NCI-H446 (cell line): Measurements from ENCODE around the gene RAB3GAP1.

Source experiments
- DNase-seq, 2 experiments: peaks; one replicate each; lab custom pipeline; 2025; lab: John Stamatoyannopoulos, UW

The RAB3GAP1 gene

GRCh38 chr2:135164431-135164830 lies 112.3 kb downstream of the RAB3GAP1 start:
- no peak for DNase-seq

- no peak for DNase-seq
Measured at GRCh38 chr2:135167273-135167672, 115.2 kb downstream of the RAB3GAP1 start.

DNA sequence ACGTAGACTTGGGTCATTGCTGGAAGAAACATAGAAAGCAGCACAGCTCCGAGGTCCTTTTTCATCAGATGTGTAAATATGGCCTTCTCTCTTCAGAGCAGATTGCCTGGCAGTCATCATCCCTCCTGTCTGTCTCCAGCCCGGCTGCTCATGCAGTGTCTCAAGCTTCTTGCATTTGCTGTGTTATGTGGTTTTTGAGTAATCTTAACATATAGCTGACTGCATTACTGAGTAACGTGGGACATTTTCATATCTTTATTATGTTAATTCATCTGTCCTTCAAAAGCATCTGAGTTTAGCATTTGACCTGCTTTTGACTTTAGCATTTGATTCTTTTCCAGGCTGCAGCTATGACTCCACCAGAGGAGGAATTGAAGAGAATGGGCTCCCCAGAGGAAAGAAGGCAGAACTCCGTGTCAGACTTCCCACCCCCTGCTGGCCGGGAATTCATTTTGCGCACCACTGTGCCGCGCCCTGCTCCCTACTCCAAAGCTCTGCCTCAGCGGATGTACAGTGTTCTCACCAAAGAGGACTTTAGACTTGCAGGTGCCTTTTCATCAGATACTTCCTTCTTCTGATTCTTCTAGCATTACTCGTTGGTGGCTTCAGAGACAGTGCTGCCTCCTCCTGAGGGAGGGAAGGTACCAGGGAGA lies 116.2 kb downstream of the RAB3GAP1 start:
- DNase-seq, result no peak

- DNase-seq, result no peak
Measured at GRCh38 chr2:135169900-135170753, 118.0 kb downstream of the RAB3GAP1 start.

GRCh38 chr2:135174049-135174809 lies 122.1 kb downstream of the RAB3GAP1 start:
- DNase-seq, result no peak

GRCh38 chr2:135174810-135175093 lies 122.7 kb downstream of the RAB3GAP1 start:
- no peak for DNase-seq

DNA sequence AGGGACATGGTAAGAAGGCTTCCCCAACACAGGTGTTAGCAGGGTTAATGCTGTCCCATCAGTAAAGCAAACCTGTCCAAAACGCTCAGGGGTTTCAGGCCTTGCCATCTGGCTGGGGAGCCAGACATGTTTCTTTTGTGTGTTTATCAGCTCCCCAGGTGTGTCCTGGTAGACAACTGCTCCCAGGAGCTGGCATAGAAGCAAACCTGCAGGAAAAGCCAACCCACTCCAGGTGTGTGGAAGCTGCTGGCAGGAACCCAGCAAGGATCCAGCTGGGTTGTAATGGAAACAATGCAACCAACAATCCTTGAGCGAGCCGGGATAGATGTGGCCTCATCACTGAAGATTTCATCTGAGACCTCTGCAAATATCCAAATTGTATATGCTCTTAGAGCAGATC lies 123.1 kb downstream of the RAB3GAP1 start:
- no peak for DNase-seq

DNA sequence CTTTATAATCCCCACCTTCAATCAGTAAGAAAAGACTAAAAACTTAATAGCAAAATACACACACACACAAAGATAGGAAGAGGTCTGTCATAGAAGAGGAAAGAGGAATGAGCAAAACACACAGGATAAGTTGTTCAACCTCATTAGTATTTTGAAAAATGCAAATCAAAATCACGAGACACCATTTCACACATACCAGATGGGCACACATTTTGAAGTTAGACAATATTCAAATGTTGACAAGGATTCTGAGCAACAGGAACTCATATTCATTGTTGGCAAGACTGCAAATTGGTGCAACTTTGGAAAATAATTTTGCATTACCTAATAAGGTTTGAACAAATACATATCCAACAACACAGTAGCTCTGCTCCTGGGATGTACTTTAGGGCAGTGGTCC lies 127.6 kb downstream of the RAB3GAP1 start:
- no peak for DNase-seq

- no peak for DNase-seq
Measured at GRCh38 chr2:135182190-135182589, 130.1 kb downstream of the RAB3GAP1 start.

DNA sequence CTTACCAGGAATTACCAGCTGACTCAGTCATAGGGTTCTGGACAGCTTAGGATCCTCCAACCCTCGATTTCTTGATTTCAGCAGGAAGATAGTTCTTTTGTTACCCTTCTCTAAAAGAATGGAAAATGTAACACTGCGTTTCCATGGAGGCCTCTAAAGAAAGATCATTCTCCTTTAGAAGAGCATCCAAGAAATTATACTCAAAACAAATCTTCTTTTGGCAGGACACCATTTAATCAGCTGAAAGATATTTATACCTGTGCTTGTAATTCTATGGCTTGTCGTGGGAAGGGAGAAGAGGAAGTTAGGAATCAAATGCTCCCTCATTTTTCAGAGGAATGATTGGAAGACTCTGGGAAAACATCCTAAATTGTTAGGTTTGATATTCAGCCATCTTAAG lies 130.5 kb downstream of the RAB3GAP1 start:
- DNase-seq, result no peak

DNA sequence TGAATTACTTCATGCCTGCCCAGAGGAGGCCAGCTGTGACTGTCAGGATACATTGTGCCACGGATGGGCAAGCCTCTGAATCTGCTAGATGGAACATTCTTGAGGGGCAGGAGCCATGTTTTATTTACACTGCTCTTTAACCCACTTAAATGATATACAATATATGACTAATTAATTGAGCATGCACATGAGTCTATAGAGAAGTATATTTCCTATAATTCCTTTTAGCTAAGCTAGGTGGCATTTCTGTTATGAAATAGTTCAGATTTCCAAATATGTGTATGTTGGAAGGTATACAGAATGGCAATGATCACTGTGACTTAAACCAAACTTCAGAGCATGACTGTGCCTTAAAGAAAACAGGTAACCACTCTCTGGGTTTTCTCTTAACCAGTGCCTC lies 131.7 kb downstream of the RAB3GAP1 start:
- no peak for DNase-seq

- no peak for DNase-seq
Measured at GRCh38 chr2:135186054-135186453, 134.0 kb downstream of the RAB3GAP1 start.

GRCh38 chr2:135187270-135187669 lies 135.2 kb downstream of the RAB3GAP1 start:
- no peak for DNase-seq

DNA sequence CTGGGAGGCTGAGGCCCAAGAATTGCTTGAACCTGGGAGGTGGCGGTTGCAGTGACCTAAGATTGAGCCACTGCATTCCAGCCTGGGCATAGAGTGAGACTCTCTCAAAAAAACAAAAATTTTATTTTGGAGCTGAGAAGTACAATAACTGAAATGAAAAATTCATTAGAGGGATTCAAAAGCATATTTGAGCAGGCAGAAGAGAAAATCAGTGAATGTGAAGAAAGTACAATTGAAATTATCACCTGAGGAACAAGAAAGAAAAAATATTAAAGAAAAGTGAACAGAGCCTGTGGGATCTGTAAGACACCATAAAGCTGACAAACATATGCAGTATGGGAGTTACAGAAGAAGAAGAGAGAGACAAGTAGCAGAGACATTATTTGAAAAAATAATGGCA lies 137.1 kb downstream of the RAB3GAP1 start:
- no peak for DNase-seq

DNA sequence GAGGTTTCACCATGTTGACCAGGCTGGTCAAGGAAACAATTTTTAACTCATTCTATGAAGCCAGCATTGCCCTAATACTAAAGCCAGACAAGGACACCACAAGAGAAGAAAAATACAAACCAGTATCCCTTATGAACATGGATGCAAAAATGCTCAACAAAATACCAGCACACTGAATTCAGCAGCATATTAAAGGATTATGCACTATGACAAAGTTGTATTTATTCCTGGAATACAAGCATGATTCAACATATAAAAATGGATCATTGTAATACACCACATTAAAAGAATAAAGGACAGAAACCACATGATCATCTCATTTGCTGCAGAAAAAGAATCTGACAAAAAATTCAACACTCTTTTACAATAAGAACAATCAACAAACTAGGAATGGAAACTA lies 138.7 kb downstream of the RAB3GAP1 start:
- no peak for DNase-seq

DNA sequence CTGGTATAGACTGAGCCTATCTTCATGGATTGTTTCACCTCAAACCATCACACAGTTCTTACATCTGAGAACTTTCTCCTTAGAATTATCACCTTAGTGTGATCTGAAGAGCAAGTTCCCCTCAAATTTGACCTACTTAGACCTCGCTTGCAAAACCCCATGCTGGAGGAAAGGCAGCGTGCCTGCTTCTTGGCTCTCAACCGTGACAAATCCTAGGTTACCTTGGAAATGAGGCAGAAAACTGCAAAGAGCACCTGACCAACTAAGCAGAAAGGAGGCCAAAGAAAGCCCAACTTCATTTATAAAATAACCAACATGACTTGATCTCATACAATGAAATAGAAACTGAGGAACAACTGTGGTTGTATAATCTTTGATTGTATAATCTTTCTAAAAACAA lies 146.4 kb downstream of the RAB3GAP1 start:
- no peak for DNase-seq

DNA sequence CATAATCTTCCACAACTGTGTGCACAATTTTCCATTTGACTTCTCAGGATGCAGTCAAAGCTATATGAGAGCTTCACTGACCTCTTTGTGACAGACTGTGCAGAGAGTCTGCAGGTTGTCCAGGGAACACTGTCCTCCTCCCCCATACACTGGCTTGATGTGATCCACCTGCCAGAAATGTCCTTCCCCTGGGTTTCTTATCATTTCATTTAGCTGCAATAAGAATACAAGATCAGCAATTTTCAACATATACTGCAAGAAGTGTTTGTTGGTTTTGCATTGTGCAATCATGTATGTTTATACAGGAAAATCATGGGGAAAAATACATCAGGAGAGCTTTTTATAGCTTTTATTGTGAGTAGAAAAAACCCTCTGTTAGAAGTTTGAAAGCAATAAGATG lies 150.7 kb downstream of the RAB3GAP1 start:
- DNase-seq, result no peak

- DNase-seq, result no peak
Measured at GRCh38 chr2:135203944-135204343, 151.9 kb downstream of the RAB3GAP1 start.

- DNase-seq, result no peak
Measured at GRCh38 chr2:135208016-135208415, 155.9 kb downstream of the RAB3GAP1 start.

GRCh38 chr2:135212757-135213156 lies 160.7 kb downstream of the RAB3GAP1 start:
- peak in 1 of 2 experiments; percentile 3 for DNase-seq

DNA sequence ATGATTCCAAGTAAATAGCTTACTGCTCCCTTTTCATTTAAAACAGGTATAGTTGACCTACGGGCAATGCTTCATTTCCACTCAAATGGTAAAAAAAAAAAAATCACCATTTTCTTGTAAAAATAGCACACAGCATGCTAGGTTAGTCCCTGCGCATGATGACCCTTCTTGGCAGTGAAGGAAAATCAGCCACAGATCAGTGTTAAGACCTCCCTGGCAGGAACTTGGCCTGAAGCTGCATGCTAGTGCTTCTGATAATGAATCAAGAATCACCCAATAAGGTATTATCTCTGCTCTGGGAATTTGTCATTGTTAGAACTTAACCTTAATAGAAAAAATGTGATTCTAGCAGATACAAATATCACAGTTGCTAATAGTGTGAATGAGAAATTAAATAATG lies 166.3 kb downstream of the RAB3GAP1 start:
- no peak for DNase-seq

DNA sequence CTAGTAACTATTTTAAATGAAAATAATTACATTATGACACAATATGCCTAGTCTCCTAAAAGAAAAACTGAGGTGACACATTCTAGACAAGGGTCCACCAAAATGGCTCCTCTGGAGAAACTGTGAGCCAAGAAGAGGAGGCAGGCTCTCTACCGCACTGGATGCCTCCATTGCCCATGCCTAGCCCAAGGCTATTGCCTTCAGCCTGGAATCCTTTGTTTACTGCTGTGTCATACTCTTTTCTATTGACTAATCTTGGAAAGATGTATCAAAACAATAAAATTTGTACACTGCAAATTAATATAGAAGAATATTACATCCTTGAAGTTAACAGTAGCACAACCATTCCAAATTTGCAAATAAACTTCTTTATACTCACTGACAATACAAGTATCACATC lies 167.1 kb downstream of the RAB3GAP1 start:
- DNase-seq, result no peak
